ENCODE measurements around the gene S1PR2.
"Not testable (repeated sequence)": the region's sequence is repeated elsewhere in the genome, so short reads cannot be mapped to it uniquely, and the experiment has no call there.

The S1PR2 gene

GRCh38 chr19:10184636-10185035, 46.5 kb downstream of the S1PR2 start:
- DNase-seq: no peak

DNA sequence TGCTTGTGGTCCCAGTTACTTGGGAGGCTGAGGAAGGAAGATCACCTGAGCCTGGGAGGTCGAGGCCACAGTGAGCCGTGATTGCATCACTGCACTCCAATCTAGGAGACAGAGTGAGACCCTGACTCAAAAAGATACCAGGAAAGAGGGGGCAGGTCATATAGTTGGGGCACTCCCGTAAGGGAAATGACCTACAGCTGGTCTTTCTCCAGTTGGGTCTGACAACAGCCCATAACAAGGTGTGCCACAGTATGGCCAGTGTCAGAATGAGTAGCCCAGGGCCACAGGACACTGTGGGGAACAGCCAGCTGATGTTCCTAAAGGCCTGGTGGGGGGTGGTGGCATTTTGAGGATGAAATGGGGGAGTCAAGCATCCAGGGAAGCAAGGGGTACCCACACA, 47.2 kb downstream of the S1PR2 start:
- no peak for DNase-seq

GRCh38 chr19:10182847-10183246, 48.3 kb downstream of the S1PR2 start:
- DNase-seq: no peak

- DNase-seq: no peak
Observed at GRCh38 chr19:10182076-10182475, 49.1 kb downstream of the S1PR2 start.

- DNase-seq: no peak
Observed at GRCh38 chr19:10180459-10180858, 50.7 kb downstream of the S1PR2 start.

DNA sequence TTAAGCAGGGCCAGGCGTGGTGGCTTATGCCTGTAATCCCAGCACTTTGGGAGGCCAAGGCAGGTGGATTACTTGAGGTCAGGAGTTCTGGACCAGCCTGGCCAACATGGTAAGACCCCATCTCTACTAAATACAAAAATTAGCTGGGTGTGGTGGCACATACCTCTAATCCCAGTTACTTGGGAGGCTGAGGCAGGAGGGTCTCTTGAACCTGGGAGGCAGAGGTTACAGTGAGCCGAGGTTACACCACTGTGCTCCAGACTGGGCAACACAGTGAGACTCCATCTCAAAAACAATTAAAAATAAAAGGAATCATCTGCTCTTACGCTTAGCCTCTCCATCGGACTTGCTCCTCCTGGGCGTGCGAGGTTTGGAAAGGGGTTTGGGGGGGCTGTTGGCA, 51.1 kb downstream of the S1PR2 start:
- DNase-seq: not testable (repeated sequence)

DNA sequence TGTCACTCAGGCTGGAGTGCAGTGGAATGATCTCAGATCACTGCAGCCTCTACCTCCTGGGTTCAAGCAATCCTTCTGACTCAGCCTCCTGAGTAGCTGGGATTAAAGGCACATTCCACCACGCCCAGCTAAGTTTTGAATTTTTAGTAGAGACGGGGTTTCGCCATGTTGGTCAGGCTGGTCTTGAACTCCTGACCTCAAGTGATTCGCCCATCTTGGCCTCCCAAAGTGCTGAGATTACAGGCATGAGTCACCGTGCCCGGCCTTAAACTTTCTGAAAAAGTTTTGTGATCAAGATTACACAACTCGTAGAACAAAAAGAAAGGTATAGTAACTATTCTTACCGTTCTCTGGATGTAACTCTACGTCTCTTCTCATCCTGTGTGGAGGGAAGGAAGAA, 57.6 kb downstream of the S1PR2 start:
- DNase-seq: no peak
